ENCODE results near the gene ZMYND15.

DNA sequence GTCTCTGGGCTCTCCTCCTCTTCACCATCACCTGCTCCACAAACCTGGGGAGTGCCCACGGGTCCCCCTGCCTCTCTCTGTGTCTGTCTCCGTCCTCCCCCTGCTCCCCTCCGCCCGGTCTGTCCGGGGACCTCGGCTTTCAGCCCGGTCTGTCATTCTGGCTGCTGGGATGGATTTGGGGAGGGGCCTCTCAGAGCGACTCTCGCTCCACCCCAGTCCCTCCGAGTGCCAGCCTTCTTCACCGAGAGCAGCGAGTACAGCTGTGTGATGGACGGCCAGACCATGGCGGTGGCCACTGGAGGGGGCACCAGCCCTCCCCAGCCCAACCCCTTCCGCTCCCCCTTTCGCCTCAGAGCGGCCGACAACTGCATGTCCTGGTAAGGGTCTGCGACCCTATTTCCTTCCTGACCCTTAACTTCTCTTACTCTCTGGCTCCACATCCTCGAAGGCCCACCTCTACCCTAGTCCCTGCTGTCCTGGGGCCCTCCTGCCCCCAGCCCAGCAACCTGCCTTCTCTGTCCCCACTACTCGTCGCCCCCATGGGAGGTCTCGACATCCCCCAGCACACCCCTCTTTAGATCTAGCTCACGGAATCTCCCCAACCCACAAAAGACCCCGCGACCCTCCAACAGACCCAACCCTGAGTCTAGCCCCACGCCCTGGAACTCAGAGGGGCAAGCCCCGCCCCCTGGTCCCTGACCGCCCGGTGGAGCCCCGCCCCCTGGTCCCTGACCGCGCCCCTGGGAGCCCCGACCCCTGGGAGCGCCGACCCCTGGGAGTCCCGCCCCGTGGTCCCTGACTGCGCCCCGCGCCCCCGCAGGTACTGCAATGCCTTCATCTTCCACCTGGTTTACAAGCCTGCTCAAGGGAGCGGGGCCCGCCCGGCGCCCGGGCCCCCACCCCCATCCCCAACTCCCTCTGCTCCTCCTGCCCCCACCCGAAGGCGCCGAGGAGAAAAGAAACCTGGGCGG, 5.7 kb downstream of the ZMYND15 start:
- TF ChIP-seq, protein P1, sequence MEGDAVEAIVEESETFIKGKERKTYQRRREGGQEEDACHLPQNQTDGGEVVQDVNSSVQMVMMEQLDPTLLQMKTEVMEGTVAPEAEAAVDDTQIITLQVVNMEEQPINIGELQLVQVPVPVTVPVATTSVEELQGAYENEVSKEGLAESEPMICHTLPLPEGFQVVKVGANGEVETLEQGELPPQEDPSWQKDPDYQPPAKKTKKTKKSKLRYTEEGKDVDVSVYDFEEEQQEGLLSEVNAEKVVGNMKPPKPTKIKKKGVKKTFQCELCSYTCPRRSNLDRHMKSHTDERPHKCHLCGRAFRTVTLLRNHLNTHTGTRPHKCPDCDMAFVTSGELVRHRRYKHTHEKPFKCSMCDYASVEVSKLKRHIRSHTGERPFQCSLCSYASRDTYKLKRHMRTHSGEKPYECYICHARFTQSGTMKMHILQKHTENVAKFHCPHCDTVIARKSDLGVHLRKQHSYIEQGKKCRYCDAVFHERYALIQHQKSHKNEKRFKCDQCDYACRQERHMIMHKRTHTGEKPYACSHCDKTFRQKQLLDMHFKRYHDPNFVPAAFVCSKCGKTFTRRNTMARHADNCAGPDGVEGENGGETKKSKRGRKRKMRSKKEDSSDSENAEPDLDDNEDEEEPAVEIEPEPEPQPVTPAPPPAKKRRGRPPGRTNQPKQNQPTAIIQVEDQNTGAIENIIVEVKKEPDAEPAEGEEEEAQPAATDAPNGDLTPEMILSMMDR (optimal IDR thresholded peaks at IDR 0.05 in 1 of 3, IDR thresholded peaks at IDR 0.05 in 1 of 3, conservative IDR thresholded peaks at IDR 0.05 in 1 of 3; ENCODE audit: extremely low read depth in 1 of 3, insufficient read depth in 2 of 3, low read length in 3 of 3): no peak
- TF ChIP-seq EZH2 (IDR thresholded peaks at IDR 0.05; ENCODE audit: low read length): no peak

All from keratinocyte (primary cell).